Stimulated activated CD4-positive, alpha-beta T cell treated with anti-CD3 and anti-CD28 coated beads, Interleukin-1b, Interleukin-23, amount 100 ng/mL, for 24 hours (primary cell): ENCODE measurements around the gene DNAJC7.
"Not testable (repeated sequence)": the region's sequence is repeated elsewhere in the genome, so short reads cannot be mapped to it uniquely, and the experiment has no call there.

Experiments used
- DNase-seq, 4 experiments: peaks; one replicate each; pipeline ENCODE4 v3.0.0-alpha.2; 2020; ENCODE audit warnings: low read depth in 4 of 4, low spot score in 1 of 4

The DNAJC7 gene

GRCh38 chr17:42041619-42042018 lies 24.4 kb upstream of the DNAJC7 start:
- DNase-seq, result no peak

- no peak for DNase-seq
Observed at GRCh38 chr17:42040818-42041217, 23.6 kb upstream of the DNAJC7 start.

- DNase-seq, result no peak
Observed at GRCh38 chr17:42039794-42040763, 22.8 kb upstream of the DNAJC7 start.

GRCh38 chr17:42038221-42038973 lies 21.2 kb upstream of the DNAJC7 start:
- DNase-seq, result no peak

- DNase-seq, result no peak
Observed at GRCh38 chr17:42034059-42034458, 16.8 kb upstream of the DNAJC7 start.

GRCh38 chr17:42031584-42031983 lies 14.3 kb upstream of the DNAJC7 start:
- DNase-seq, result no peak

- DNase-seq, result no peak
Observed at GRCh38 chr17:42028791-42029127, 11.5 kb upstream of the DNAJC7 start.

GRCh38 chr17:42027961-42028790 lies 10.9 kb upstream of the DNAJC7 start:
- DNase-seq, result no peak

- no peak for DNase-seq
Observed at GRCh38 chr17:42027590-42027889, 10.3 kb upstream of the DNAJC7 start.

- DNase-seq, result no peak
Observed at GRCh38 chr17:42026857-42027589, 9.8 kb upstream of the DNAJC7 start.

- DNase-seq, result no peak
Observed at GRCh38 chr17:42025936-42026335, 8.7 kb upstream of the DNAJC7 start.

- DNase-seq, result no peak
Observed at GRCh38 chr17:42025191-42025579, 7.9 kb upstream of the DNAJC7 start.

GRCh38 chr17:42023524-42024349 lies 6.5 kb upstream of the DNAJC7 start:
- DNase-seq, result no peak

- not testable (repeated sequence) for DNase-seq
Observed at GRCh38 chr17:42020845-42021244, 3.6 kb upstream of the DNAJC7 start.

GRCh38 chr17:42019509-42020404 lies 2.5 kb upstream of the DNAJC7 start, which contains the start of gene NKIRAS2:
Gene NKIRAS2 (plus strand): TSS chr17:42020090. CDS start chr17:42021578, 1,488 bp downstream.
- DNase-seq, result peak; percentile 88 to 95 (median 92)

GRCh38 chr17:42018988-42019387 lies 1.7 kb upstream of the DNAJC7 start:
- DNase-seq, result no peak

GRCh38 chr17:42018339-42018738 lies 1.1 kb upstream of the DNAJC7 start:
- DNase-seq, result no peak

GRCh38 chr17:42017866-42018200 lies 594 bp upstream of the DNAJC7 start:
- DNase-seq, result no peak

- no peak for DNase-seq
Observed at GRCh38 chr17:42016411-42016831, 818 bp downstream of the DNAJC7 start.
